Mesenchymal stem cell (in vitro differentiated cells and primary cell): ENCODE measurements around the gene AGK.

Experiments used
- DNase-seq: peaks from one replicate; pipeline ENCODE4 v3.0.0-alpha.2; 2013
- H2AFZ ChIP-seq: one replicate; pipeline ENCODE4 v1.6.1; 2013; ENCODE audit warnings: low read depth, mild to moderate bottlenecking, control low read depth, inconsistent platforms, low read length, moderate library complexity
- H2AK5ac ChIP-seq: 2 replicates; pipeline ENCODE4 v1.6.1; 2013; ENCODE audit warnings: low read length, moderate library complexity, mild to moderate bottlenecking, inconsistent platforms; ENCODE audit not compliant: severe bottlenecking
- H2BK120ac ChIP-seq: one replicate; pipeline ENCODE4 v1.6.1; 2013; ENCODE audit warnings: low read depth, mild to moderate bottlenecking, inconsistent platforms, low read length, moderate library complexity
- H2BK12ac ChIP-seq, 2 experiments: one replicate each; pipeline ENCODE4 v1.6.1; 2013; ENCODE audit warnings: inconsistent platforms in 2 of 2, low read length in 2 of 2, mild to moderate bottlenecking in 2 of 2, moderate library complexity in 2 of 2, control low read depth in 1 of 2
- H2BK15ac ChIP-seq: one replicate; pipeline ENCODE4 v1.6.1; 2013; ENCODE audit warnings: mild to moderate bottlenecking, low read depth, inconsistent platforms; ENCODE audit not compliant: poor library complexity, severe bottlenecking
- H2BK5ac ChIP-seq: 2 replicates; pipeline ENCODE4 v1.6.1; 2013; ENCODE audit warnings: low read depth, mild to moderate bottlenecking, low read length, control low read depth, inconsistent platforms; ENCODE audit not compliant: poor library complexity, severe bottlenecking
- H3K14ac ChIP-seq, 2 experiments: one replicate each; pipeline ENCODE4 v1.6.1; 2013; ENCODE audit warnings: inconsistent platforms in 2 of 2, low read length in 2 of 2, control low read depth in 1 of 2, mild to moderate bottlenecking in 1 of 2, moderate library complexity in 1 of 2
- H3K18ac ChIP-seq, 2 experiments: one replicate each; pipeline ENCODE4 v1.6.1; 2013; ENCODE audit warnings: inconsistent platforms in 2 of 2, low read length in 2 of 2, control low read depth in 1 of 2, low read depth in 1 of 2, mild to moderate bottlenecking in 1 of 2
- H3K23ac ChIP-seq, 2 experiments: one replicate each; pipeline ENCODE4 v1.6.1; 2013; ENCODE audit warnings: inconsistent platforms in 2 of 2, low read length in 2 of 2, mild to moderate bottlenecking in 2 of 2, moderate library complexity in 2 of 2, control low read depth in 1 of 2
- H3K27ac ChIP-seq: 2 replicates; pipeline ENCODE4 v1.5.1; 2013; ENCODE audit warnings: mild to moderate bottlenecking, moderate library complexity, low read length, control low read depth, inconsistent platforms; ENCODE audit not compliant: poor library complexity, severe bottlenecking
- H3K27me3 ChIP-seq, 2 experiments: 2 replicates each; pipeline versions ENCODE4 v1.6.1 to v1.7.0; 2013; ENCODE audit warnings: low read length in 2 of 2, mild to moderate bottlenecking in 2 of 2, moderate library complexity in 2 of 2, control low read depth in 1 of 2, inconsistent platforms in 1 of 2; ENCODE audit not compliant: control insufficient read depth in 1 of 2, insufficient read depth in 1 of 2
- H3K36me3 ChIP-seq, 2 experiments: 2 replicates each; pipeline versions ENCODE4 v1.6.1 to v1.7.0; 2013; ENCODE audit warnings: low read length in 2 of 2, control low read depth in 1 of 2, inconsistent platforms in 1 of 2, low read depth in 1 of 2, mild to moderate bottlenecking in 1 of 2; ENCODE audit not compliant: insufficient read depth in 2 of 2, control insufficient read depth in 1 of 2
- H3K4ac ChIP-seq, 2 experiments: one replicate each; pipeline ENCODE4 v1.6.1; 2013; ENCODE audit warnings: inconsistent platforms in 2 of 2, low read length in 2 of 2, mild to moderate bottlenecking in 2 of 2, moderate library complexity in 2 of 2, control low read depth in 1 of 2, low read depth in 1 of 2
- H3K4me1 ChIP-seq: 2 replicates; pipeline ENCODE4 v1.6.1; 2013; ENCODE audit warnings: low read depth, low read length, control low read depth; ENCODE audit not compliant: control insufficient read depth, insufficient read depth
- H3K4me2 ChIP-seq: 2 replicates; pipeline ENCODE4 v1.6.1; 2013; ENCODE audit warnings: low read length, mild to moderate bottlenecking, inconsistent platforms; ENCODE audit not compliant: poor library complexity, severe bottlenecking
- H3K4me3 ChIP-seq, 2 experiments: 2 replicates each; pipeline versions ENCODE4 v1.5.1 to v1.7.0; 2013; ENCODE audit warnings: low read length in 2 of 2, mild to moderate bottlenecking in 2 of 2, control low read depth in 1 of 2, low read depth in 1 of 2; ENCODE audit not compliant: insufficient read depth in 1 of 2
- H3K79me1 ChIP-seq: replicated peaks from 2 replicates; pipeline ENCODE4 v1.6.1; 2013; ENCODE audit warnings: mild to moderate bottlenecking, control low read depth, low read length, inconsistent platforms; ENCODE audit not compliant: poor library complexity, severe bottlenecking
- H3K9ac ChIP-seq: 2 replicates; pipeline ENCODE4 v1.7.0; 2013; ENCODE audit warnings: mild to moderate bottlenecking, low read length, moderate library complexity
- H3K9me3 ChIP-seq: 2 replicates; pipeline ENCODE4 v1.7.0; 2013; ENCODE audit warnings: mild to moderate bottlenecking, low read length; ENCODE audit not compliant: control insufficient read depth
- H4K8ac ChIP-seq: one replicate; pipeline ENCODE4 v1.6.1; 2013; ENCODE audit warnings: inconsistent platforms, mild to moderate bottlenecking, low read length, moderate library complexity
- H4K91ac ChIP-seq: one replicate; pipeline ENCODE4 v1.6.1; 2013; ENCODE audit warnings: mild to moderate bottlenecking, low read length, inconsistent platforms
- WGBS: methylation state at CpG from one replicate; pipeline ENCODE4 v1.1.7; 2013; ENCODE audit warnings: mixed read lengths; 5-methylcytosine and 5-hydroxymethylcytosine counted together

AGK gene

GRCh38 chr7:141663081-141663849 is 112.1 kb downstream of the AGK start:
- peaks cover 2% of the 10 kb centered on the region for H3K79me1 ChIP-seq
- no peak overlapping the region for H3K4me3 ChIP-seq
- H4K91ac ChIP-seq: no peak overlapping the region
- no peak overlapping the region for H3K23ac ChIP-seq
- no peak overlapping the region for H2AFZ ChIP-seq
- H3K4ac ChIP-seq: no peak overlapping the region
- no peak overlapping the region for H3K4me2 ChIP-seq
- no peak overlapping the region for H2BK15ac ChIP-seq
- no peak overlapping the region for H4K8ac ChIP-seq
- peaks cover 1% of the 10 kb centered on the region for H3K4me1 ChIP-seq
- no peak overlapping the region for H2BK5ac ChIP-seq
- H2BK12ac ChIP-seq: no peak overlapping the region
- H3K27ac ChIP-seq: no peak overlapping the region
- no peaks in the 10 kb centered on the region for H3K9me3 ChIP-seq
- no peak overlapping the region for H3K18ac ChIP-seq
- H3K27me3 ChIP-seq: no peaks in the 10 kb centered on the region
- H2BK120ac ChIP-seq: no peak overlapping the region
- DNase-seq: no peak
- H3K9ac ChIP-seq: no peak overlapping the region
- H3K36me3 ChIP-seq: peaks cover 48 to 58% of the 10 kb centered on the region in 2 experiments
- H3K14ac ChIP-seq: no peak overlapping the region
- H2AK5ac ChIP-seq: no peak overlapping the region
- WGBS: 97% methylated on average over 6 of the region's 6 CpGs

- Histone ChIP-seq H2BK15ac (no peak overlapping the region), H3K36me3 (peaks cover 50% of the 10 kb centered on the region in 2 experiments), H3K4me1 (peaks cover 1% of the 10 kb centered on the region), H2AFZ (no peak overlapping the region), H3K4ac (no peak overlapping the region), H3K4me2 (no peak overlapping the region), H3K27me3 (no peaks in the 10 kb centered on the region), H2BK12ac (no peak overlapping the region), H4K8ac (no peak overlapping the region), H3K9me3 (no peaks in the 10 kb centered on the region), H3K79me1 (no peaks in the 10 kb centered on the region), H3K27ac (no peak overlapping the region), H3K4me3 (no peak overlapping the region), H2BK5ac (no peak overlapping the region), H3K18ac (no peak overlapping the region), H2BK120ac (no peak overlapping the region), H2AK5ac (no peak overlapping the region), H3K23ac (no peak overlapping the region), H3K14ac (no peak overlapping the region), H3K9ac (no peak overlapping the region), H4K91ac (no peak overlapping the region)
- no peak for DNase-seq
- WGBS: 97% methylated on average over 5 of the region's 6 CpGs
These were observed 113.2 kb downstream of the AGK start for GRCh38 chr7:141664450-141664849.

GRCh38 chr7:141665208-141666035 is 114.2 kb downstream of the AGK start:
- H3K4ac ChIP-seq: no peak overlapping the region
- no peak overlapping the region for H2AFZ ChIP-seq
- H2BK15ac ChIP-seq: no peak overlapping the region
- H2BK12ac ChIP-seq: no peak overlapping the region
- no peaks in the 10 kb centered on the region for H3K9me3 ChIP-seq
- peaks cover 1% of the 10 kb centered on the region for H3K4me1 ChIP-seq
- peaks cover 41% of the 10 kb centered on the region in 2 experiments for H3K36me3 ChIP-seq
- H3K27me3 ChIP-seq: no peaks in the 10 kb centered on the region
- H4K91ac ChIP-seq: no peak overlapping the region
- no peak for DNase-seq
- no peak overlapping the region for H3K14ac ChIP-seq
- H4K8ac ChIP-seq: no peak overlapping the region
- 97% methylated on average over 18 of the region's 18 CpGs for WGBS
- H2AK5ac ChIP-seq: no peak overlapping the region
- H2BK5ac ChIP-seq: no peak overlapping the region
- no peak overlapping the region for H3K4me2 ChIP-seq
- no peak overlapping the region for H3K27ac ChIP-seq
- no peaks in the 10 kb centered on the region for H3K79me1 ChIP-seq
- H3K4me3 ChIP-seq: no peak overlapping the region
- H3K9ac ChIP-seq: no peak overlapping the region
- H3K23ac ChIP-seq: no peak overlapping the region
- H3K18ac ChIP-seq: no peak overlapping the region
- no peak overlapping the region for H2BK120ac ChIP-seq

GRCh38 chr7:141666071-141666470 is 114.9 kb downstream of the AGK start:
- Histone ChIP-seq H3K27me3 (no peaks in the 10 kb centered on the region), H3K9me3 (no peaks in the 10 kb centered on the region), H3K4ac (no peak overlapping the region), H4K91ac (no peak overlapping the region), H3K23ac (no peak overlapping the region), H2BK120ac (no peak overlapping the region), H2BK15ac (no peak overlapping the region), H3K36me3 (peaks cover 39% of the 10 kb centered on the region in 2 experiments), H3K4me2 (no peak overlapping the region), H4K8ac (no peak overlapping the region), H3K18ac (no peak overlapping the region), H3K14ac (no peak overlapping the region), H2BK12ac (no peak overlapping the region), H3K4me3 (no peak overlapping the region), H2BK5ac (no peak overlapping the region), H2AFZ (no peak overlapping the region), H3K9ac (no peak overlapping the region), H3K79me1 (no peaks in the 10 kb centered on the region), H3K27ac (no peak overlapping the region), H3K4me1 (peaks cover 1% of the 10 kb centered on the region), H2AK5ac (no peak overlapping the region)
- no peak for DNase-seq
- WGBS: 98% methylated on average over 4 of the region's 4 CpGs
